ENCODE data around the gene SCLY. TPM values are rescaled to one million over a fixed set of nuclear protein-coding genes. Genes with fewer than 3 reads are reported as not detected.

The SCLY gene
- total and polyA plus RNA-seq, 2 of the 8 experiments (the other 6 are each of a cell fraction or from before 2014, with no cell fraction given), result 79.0 to 79.5 TPM

DNA sequence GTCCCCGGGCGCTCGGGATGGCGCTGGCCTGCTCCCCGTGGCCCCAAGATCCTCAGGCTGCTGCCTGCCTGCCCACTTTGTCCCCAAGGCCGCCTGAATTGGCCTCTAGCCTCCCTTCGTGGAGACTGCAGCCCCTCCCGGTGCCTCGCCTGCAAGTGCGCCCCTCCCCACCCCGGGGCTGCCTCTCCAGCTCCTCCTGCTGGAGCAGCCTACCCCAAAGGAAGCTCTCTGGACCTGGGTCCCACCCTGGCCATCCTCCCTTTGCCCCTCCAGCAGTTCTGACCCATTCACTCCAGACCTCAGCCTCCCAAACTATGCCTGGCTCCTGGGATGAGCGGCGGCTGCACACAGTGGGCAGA lies 45.5 kb downstream of the SCLY start:
- H4K20me1 ChIP-seq (replicated peaks in 1 of 2; ENCODE audit: control insufficient read depth in 1 of 2, insufficient read depth in 2 of 2, low read length in 2 of 2), result no peaks in the 10 kb centered on the region
- WGBS, 2 experiments (ENCODE audit: extremely low coverage in 1 of 2, insufficient coverage in 1 of 2, insufficient read length in 1 of 2, insufficient replicate concordance in 2 of 2, low coverage in 1 of 2, low lambda C conversion rate in 2 of 2, missing lambda C conversion rate in 1 of 2), result 86% methylated on average over 13 of the region's 13 CpGs; no CpG with 5 or more reads in 1 of the 2 experiments
- peaks cover 0 to 16% (median 9%) of the 10 kb centered on the region in 4 experiments; a peak in 6 of 7 replicates for H3K4me1 ChIP-seq (replicated peaks in 1 of 4; ENCODE audit: control insufficient read depth in 3 of 4, insufficient read depth in 4 of 4, low read length in 3 of 4)
- H4K91ac ChIP-seq (replicated peaks; ENCODE audit: insufficient read length, low read length), result peak overlapping the region; percentile 81
- no peaks in the 10 kb centered on the region for H3K79me1 ChIP-seq (ENCODE audit: low read depth, low read length)
- H3K4ac ChIP-seq (replicated peaks; ENCODE audit: insufficient read length, low read depth, low read length), result no peak overlapping the region
- no peak overlapping the region for H3K9ac ChIP-seq (replicated peaks in 1 of 4; ENCODE audit: extremely low read depth in 1 of 4, low read depth in 3 of 4, low read length in 3 of 4)
- no peak overlapping the region for H2BK120ac ChIP-seq (replicated peaks; ENCODE audit: low read depth, low read length)
- H2BK12ac ChIP-seq (ENCODE audit: low read depth, low read length), result no peak overlapping the region
- H3K23me2 ChIP-seq (ENCODE audit: low read depth, low read length), result no peaks in the 10 kb centered on the region; the same call in 1 of the 2 replicates
- no peaks in the 10 kb centered on the region for H3K36me3 ChIP-seq (ENCODE audit: control insufficient read depth in 2 of 4, insufficient read depth in 4 of 4, low read length in 3 of 4)
- FAIRE-seq (no peak), DNase-seq (ENCODE audit: low read depth in 1 of 2, low spot score in 2 of 2) (peak in 1 of 2 experiments; percentile 66)
- ChIA-PET POLR2A (ENCODE audit: partially characterized antibody) (interaction anchor here (0.9 to 1.2 kb wide), 2 partner anchors 29 to 203 kb away, joined by 3 read pairs; no protein-coding TSS in a partner anchor), CTCF (ENCODE audit: partially characterized antibody) (interaction anchor here (0.7 to 5.0 kb wide), 21 partner anchors 8 to 249 kb away, joined by 3 to 24 read pairs (median 4); partner anchors contain the start of genes ESPNL and KLHL30)
- H2BK5ac ChIP-seq (ENCODE audit: low read depth, low read length), result no peak overlapping the region
- H2AK5ac ChIP-seq (ENCODE audit: low read depth, low read length), result no peak overlapping the region
- no peak overlapping the region for H3K4me3 ChIP-seq (ENCODE audit: extremely low read depth in 1 of 4, insufficient read depth in 2 of 4, low read depth in 3 of 4, low read length in 4 of 4)
- no peak for TF ChIP-seq SUZ12 (IDR thresholded peaks at IDR 0.05; ENCODE audit: low read length)
- TF ChIP-seq, protein P1, sequence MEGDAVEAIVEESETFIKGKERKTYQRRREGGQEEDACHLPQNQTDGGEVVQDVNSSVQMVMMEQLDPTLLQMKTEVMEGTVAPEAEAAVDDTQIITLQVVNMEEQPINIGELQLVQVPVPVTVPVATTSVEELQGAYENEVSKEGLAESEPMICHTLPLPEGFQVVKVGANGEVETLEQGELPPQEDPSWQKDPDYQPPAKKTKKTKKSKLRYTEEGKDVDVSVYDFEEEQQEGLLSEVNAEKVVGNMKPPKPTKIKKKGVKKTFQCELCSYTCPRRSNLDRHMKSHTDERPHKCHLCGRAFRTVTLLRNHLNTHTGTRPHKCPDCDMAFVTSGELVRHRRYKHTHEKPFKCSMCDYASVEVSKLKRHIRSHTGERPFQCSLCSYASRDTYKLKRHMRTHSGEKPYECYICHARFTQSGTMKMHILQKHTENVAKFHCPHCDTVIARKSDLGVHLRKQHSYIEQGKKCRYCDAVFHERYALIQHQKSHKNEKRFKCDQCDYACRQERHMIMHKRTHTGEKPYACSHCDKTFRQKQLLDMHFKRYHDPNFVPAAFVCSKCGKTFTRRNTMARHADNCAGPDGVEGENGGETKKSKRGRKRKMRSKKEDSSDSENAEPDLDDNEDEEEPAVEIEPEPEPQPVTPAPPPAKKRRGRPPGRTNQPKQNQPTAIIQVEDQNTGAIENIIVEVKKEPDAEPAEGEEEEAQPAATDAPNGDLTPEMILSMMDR (IDR thresholded peaks at IDR 0.05; ENCODE audit: control extremely low read depth in 1 of 3, insufficient read depth in 1 of 3, low read depth in 1 of 3, low read length in 3 of 3), result peak in 2 of 3 experiments; percentile 27 to 41; a peak in 3 of 4 replicates
- no peak overlapping the region for H3K14ac ChIP-seq (ENCODE audit: insufficient read length)
- H2BK20ac ChIP-seq (ENCODE audit: low read length), result no peak overlapping the region
- no peaks in the 10 kb centered on the region; a peak in 1 of 7 replicates for H3K27me3 ChIP-seq (replicated peaks in 1 of 4; ENCODE audit: control insufficient read depth in 3 of 4, extremely low read depth in 1 of 4, insufficient read depth in 3 of 4, low read length in 3 of 4)
- H3K79me2 ChIP-seq (ENCODE audit: control insufficient read depth in 1 of 2, insufficient read depth in 2 of 2, low read length in 2 of 2), result no peaks in the 10 kb centered on the region
- no peak overlapping the region for H3K56ac ChIP-seq (replicated peaks; ENCODE audit: insufficient read length, low read depth, low read length)
- H2BK15ac ChIP-seq (ENCODE audit: low read length), result no peak overlapping the region
- peak overlapping the region; percentile 45; the same call in 1 of the 2 replicates for H4K8ac ChIP-seq (ENCODE audit: extremely low read depth, insufficient read depth, low read length)
- peak overlapping the region; percentile 78; the same call in 1 of the 2 replicates for H3K18ac ChIP-seq (ENCODE audit: extremely low read depth, low read length)
- no peaks in the 10 kb centered on the region for H3K9me3 ChIP-seq (ENCODE audit: insufficient read depth in 2 of 2, low read depth in 1 of 2, low read length in 1 of 2)
- no peak overlapping the region for H3K27ac ChIP-seq (ENCODE audit: low read depth, low read length)
- H2AFZ ChIP-seq (ENCODE audit: low read length), result no peak overlapping the region
- H4K5ac ChIP-seq (ENCODE audit: insufficient read length, low read depth, low read length), result no peak overlapping the region
- no peak overlapping the region for H3K23ac ChIP-seq (ENCODE audit: insufficient read length)
- no peak overlapping the region for H3K4me2 ChIP-seq (ENCODE audit: insufficient read depth in 1 of 2, low read depth in 2 of 2, low read length in 2 of 2)
